Measurements from ENCODE around the gene EML4. TPM values are rescaled to one million over a fixed set of nuclear protein-coding genes. Genes with fewer than 3 reads are reported as not detected.
A peak's percentile ranks its signal among the peaks of the same experiment; 100 is the strongest.
"Not testable (repeated sequence)": the region's sequence is repeated elsewhere in the genome, so short reads cannot be mapped to it uniquely, and the experiment has no call there.

The EML4 gene
- total RNA-seq, 2 experiments from 2014 or later, result 72.1 to 74.1 TPM

GRCh38 chr2:42130858-42131257 lies 38.3 kb upstream of the EML4 start:
- H3K27me3 Mint-ChIP-seq; DNase-seq; H3K9me3 Mint-ChIP-seq (ENCODE audit: low read depth); H3K27ac Mint-ChIP-seq; H3K36me3 Mint-ChIP-seq (ENCODE audit: low read depth); ATAC-seq; H3K4me3 Mint-ChIP-seq; intact Hi-C loops (cut with DNase I, micrococcal nuclease): not testable (repeated sequence)
- CTCF ChIA-PET, result interaction anchor here (0.6 to 1.0 kb wide), 3 partner anchors 14 to 40 kb away, joined by 3 read pairs; no protein-coding TSS in a partner anchor
- peaks cover 88% of the 10 kb centered on the region for H3K4me1 Mint-ChIP-seq
- POLR2A ChIA-PET, result interaction anchor here (0.7 kb wide), 1 partner anchor 766 kb away, joined by 12 read pairs; no protein-coding TSS in a partner anchor

- H3K27ac Mint-ChIP-seq, result peak overlapping the region; percentile 92
- H3K9me3 Mint-ChIP-seq (ENCODE audit: low read depth), result no peaks in the 10 kb centered on the region
- POLR2A ChIA-PET, result interaction anchor here (0.5 to 1.9 kb wide), 7 partner anchors 10 to 608 kb away, joined by 3 to 12 read pairs (median 4); no protein-coding TSS in a partner anchor
- peaks cover 89% of the 10 kb centered on the region for H3K4me1 Mint-ChIP-seq
- no peaks in the 10 kb centered on the region for H3K27me3 Mint-ChIP-seq
- no peak for DNase-seq
- H3K36me3 Mint-ChIP-seq (ENCODE audit: low read depth), result no peaks in the 10 kb centered on the region
- H3K4me3 Mint-ChIP-seq, result peak overlapping the region; percentile 62
- intact Hi-C loops (cut with DNase I, micrococcal nuclease), result loop anchor here in 1 of 2 experiments (2.0 kb wide), 1 partner anchor 38 kb away; no protein-coding TSS in a partner anchor
- peak; percentile 11 for ATAC-seq
- CTCF ChIA-PET, result interaction anchor here (0.6 to 1.9 kb wide), 15 partner anchors 8 to 1253 kb away, joined by 3 to 10 read pairs (median 4); no protein-coding TSS in a partner anchor
These were observed 36.8 kb upstream of the EML4 start for GRCh38 chr2:42132191-42132965.

- ChIA-PET POLR2A (interaction anchor here (0.5 to 1.9 kb wide), 8 partner anchors 9 to 608 kb away, joined by 3 to 12 read pairs (median 4); no protein-coding TSS in a partner anchor), CTCF (interaction anchor here (0.6 to 1.9 kb wide), 14 partner anchors 9 to 530 kb away, joined by 3 to 10 read pairs (median 4); no protein-coding TSS in a partner anchor)
- DNase-seq, result peak; percentile 92
- Mint-ChIP-seq H3K4me3 (peak overlapping the region; percentile 62), H3K27ac (peak overlapping the region; percentile 92), H3K27me3 (no peaks in the 10 kb centered on the region), H3K4me1 (peaks cover 82% of the 10 kb centered on the region), H3K9me3 (ENCODE audit: low read depth) (no peaks in the 10 kb centered on the region), H3K36me3 (ENCODE audit: low read depth) (no peaks in the 10 kb centered on the region)
- ATAC-seq, result peak; percentile 90
- intact Hi-C loops (cut with DNase I, micrococcal nuclease), result loop anchor here (1.0 to 2.0 kb wide), 5 partner anchors 9 to 38 kb away; partner anchors contain the start of gene EML4 (in 1 of the 2)
These were observed 36.0 kb upstream of the EML4 start for GRCh38 chr2:42132966-42133641.

GRCh38 chr2:42133771-42134195 lies 35.4 kb upstream of the EML4 start:
- peaks cover 80% of the 10 kb centered on the region for H3K4me1 Mint-ChIP-seq
- intact Hi-C loops (cut with DNase I, micrococcal nuclease), result loop anchor here (1.0 to 2.0 kb wide), 5 partner anchors 9 to 37 kb away; partner anchors contain the start of gene EML4 (in 1 of the 2)
- CTCF ChIA-PET, result interaction anchor here (0.9 to 1.9 kb wide), 2 partner anchors 12 to 29 kb away, joined by 5 to 10 read pairs; no protein-coding TSS in a partner anchor
- no peaks in the 10 kb centered on the region for H3K36me3 Mint-ChIP-seq (ENCODE audit: low read depth)
- DNase-seq (no peak), ATAC-seq (no peak)
- H3K4me3 Mint-ChIP-seq, result peak overlapping the region; percentile 62
- no peaks in the 10 kb centered on the region for H3K9me3 Mint-ChIP-seq (ENCODE audit: low read depth)
- peak overlapping the region; percentile 92 for H3K27ac Mint-ChIP-seq
- POLR2A ChIA-PET, result interaction anchor here (0.9 to 1.9 kb wide), 3 partner anchors 28 to 280 kb away, joined by 3 to 12 read pairs (median 3); no protein-coding TSS in a partner anchor
- H3K27me3 Mint-ChIP-seq, result no peaks in the 10 kb centered on the region

GRCh38 chr2:42134401-42134932 lies 34.7 kb upstream of the EML4 start:
- H3K36me3 Mint-ChIP-seq (ENCODE audit: low read depth); H3K27me3 Mint-ChIP-seq; H3K4me3 Mint-ChIP-seq; H3K27ac Mint-ChIP-seq; H3K9me3 Mint-ChIP-seq (ENCODE audit: low read depth); intact Hi-C loops (cut with DNase I, micrococcal nuclease); ATAC-seq; DNase-seq: not testable (repeated sequence)
- ChIA-PET CTCF (interaction anchor here (0.9 to 1.9 kb wide), 2 partner anchors 12 to 29 kb away, joined by 5 to 10 read pairs; no protein-coding TSS in a partner anchor), POLR2A (interaction anchor here (0.7 to 1.9 kb wide), 2 partner anchors 29 to 207 kb away, joined by 3 to 12 read pairs; no protein-coding TSS in a partner anchor)
- peaks cover 79% of the 10 kb centered on the region for H3K4me1 Mint-ChIP-seq

GRCh38 chr2:42135381-42136312 lies 33.5 kb upstream of the EML4 start:
- H3K36me3 Mint-ChIP-seq (ENCODE audit: low read depth), result no peaks in the 10 kb centered on the region
- no peak overlapping the region for H3K4me3 Mint-ChIP-seq
- POLR2A ChIA-PET, result no interaction called here
- H3K27ac Mint-ChIP-seq, result peak overlapping the region; percentile 73
- no peaks in the 10 kb centered on the region for H3K9me3 Mint-ChIP-seq (ENCODE audit: low read depth)
- ATAC-seq (no peak), DNase-seq (no peak)
- CTCF ChIA-PET, result interaction anchor here (0.7 to 1.4 kb wide), 13 partner anchors 8 to 233 kb away, joined by 3 to 5 read pairs (median 3); no protein-coding TSS in a partner anchor
- peaks cover 71% of the 10 kb centered on the region for H3K4me1 Mint-ChIP-seq
- intact Hi-C loops (cut with DNase I, micrococcal nuclease), result no loop called here
- no peaks in the 10 kb centered on the region for H3K27me3 Mint-ChIP-seq

GRCh38 chr2:42136782-42137124 lies 32.4 kb upstream of the EML4 start:
- ATAC-seq (no peak), DNase-seq (no peak)
- H3K4me3 Mint-ChIP-seq, result no peak overlapping the region
- ChIA-PET CTCF (interaction anchor here (0.7 to 1.2 kb wide), 6 partner anchors 9 to 192 kb away, joined by 3 to 4 read pairs (median 3); no protein-coding TSS in a partner anchor), POLR2A (no interaction called here)
- H3K9me3 Mint-ChIP-seq (ENCODE audit: low read depth), result no peaks in the 10 kb centered on the region
- H3K36me3 Mint-ChIP-seq (ENCODE audit: low read depth), result no peaks in the 10 kb centered on the region
- intact Hi-C loops (cut with DNase I, micrococcal nuclease), result no loop called here
- no peak overlapping the region for H3K27ac Mint-ChIP-seq
- H3K27me3 Mint-ChIP-seq, result no peaks in the 10 kb centered on the region
- peaks cover 71% of the 10 kb centered on the region for H3K4me1 Mint-ChIP-seq

- no peak for ATAC-seq
- intact Hi-C loops (cut with DNase I, micrococcal nuclease), result no loop called here
- no peaks in the 10 kb centered on the region for H3K9me3 Mint-ChIP-seq (ENCODE audit: low read depth)
- no peaks in the 10 kb centered on the region for H3K27me3 Mint-ChIP-seq
- H3K4me3 Mint-ChIP-seq, result no peak overlapping the region
- DNase-seq, result no peak
- ChIA-PET CTCF (interaction anchor here (0.7 to 1.2 kb wide), 4 partner anchors 11 to 191 kb away, joined by 3 read pairs; no protein-coding TSS in a partner anchor), POLR2A (no interaction called here)
- no peaks in the 10 kb centered on the region for H3K36me3 Mint-ChIP-seq (ENCODE audit: low read depth)
- no peak overlapping the region for H3K27ac Mint-ChIP-seq
- H3K4me1 Mint-ChIP-seq, result peaks cover 71% of the 10 kb centered on the region
These were observed 31.9 kb upstream of the EML4 start for GRCh38 chr2:42137125-42137841.

GRCh38 chr2:42138163-42139015 lies 30.8 kb upstream of the EML4 start:
- intact Hi-C loops (cut with DNase I, micrococcal nuclease), result no loop called here

More at GRCh38 chr2:42138163-42139015, 30.8 kb upstream of the EML4 start:
- no peaks in the 10 kb centered on the region for H3K9me3 Mint-ChIP-seq (ENCODE audit: low read depth)
- ATAC-seq (no peak), DNase-seq (no peak)
- no peak overlapping the region for H3K27ac Mint-ChIP-seq
- H3K4me1 Mint-ChIP-seq, result peaks cover 68% of the 10 kb centered on the region
- ChIA-PET POLR2A (no interaction called here), CTCF (interaction anchor here (1.3 to 1.5 kb wide), 3 partner anchors 12 to 20 kb away, joined by 4 to 5 read pairs (median 5); no protein-coding TSS in a partner anchor)
- no peak overlapping the region for H3K4me3 Mint-ChIP-seq
- no peaks in the 10 kb centered on the region for H3K27me3 Mint-ChIP-seq
- H3K36me3 Mint-ChIP-seq (ENCODE audit: low read depth), result no peaks in the 10 kb centered on the region
